ENCODE results near the gene PCDHA13.
"Not testable (repeated sequence)": the region's sequence is repeated elsewhere in the genome, so short reads cannot be mapped to it uniquely, and the experiment has no call there.

PCDHA13 gene

DNA sequence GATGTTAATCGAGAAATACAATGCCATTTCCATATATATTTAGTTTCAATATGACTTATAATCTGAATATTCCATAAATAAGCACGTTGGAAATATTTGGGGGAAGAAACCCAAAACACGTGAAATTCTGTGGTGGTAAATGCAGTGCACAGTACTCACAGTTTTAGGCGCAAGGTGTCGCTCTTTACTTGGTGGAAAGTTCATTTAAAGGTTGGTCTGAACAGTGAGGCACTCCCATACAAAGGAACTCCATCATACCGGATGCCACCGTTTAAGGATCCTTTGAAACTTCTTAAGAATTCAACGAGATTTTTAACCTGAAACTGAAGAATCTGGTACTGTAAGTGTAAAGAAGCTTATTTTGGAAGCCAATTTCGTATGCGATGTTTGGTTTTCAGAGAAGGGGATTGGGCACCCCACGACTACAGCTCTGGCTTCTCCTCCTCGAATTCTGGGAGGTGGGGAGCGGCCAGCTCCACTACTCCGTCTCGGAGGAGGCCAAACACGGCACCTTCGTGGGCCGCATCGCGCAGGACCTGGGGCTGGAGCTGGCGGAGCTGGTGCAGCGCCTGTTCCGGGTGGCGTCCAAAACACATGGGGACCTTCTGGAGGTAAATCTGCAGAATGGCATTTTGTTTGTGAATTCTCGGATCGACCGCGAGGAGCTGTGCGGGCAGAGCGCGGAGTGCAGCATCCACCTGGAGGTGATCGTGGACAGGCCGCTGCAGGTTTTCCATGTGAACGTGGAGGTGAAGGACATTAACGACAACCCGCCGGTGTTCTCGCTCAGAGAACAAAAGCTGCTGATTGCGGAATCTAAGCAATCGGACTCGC is 13.0 kb upstream of the PCDHA13 start, which contains the start of gene PCDHA11:
PCDHA11 (plus strand) TSS at position 237 of the 834 bp plus-strand sequence; CDS start at position 384, 147 bp downstream.
- in situ Hi-C loops (cut with MboI; ENCODE audit: low pct_unique_long_range_greater_than_20kb, low sequenced_read_pairs), result loop anchor here (25.0 kb wide), 1 partner anchor 168 kb away; no protein-coding TSS in a partner anchor
- DNase-seq, result peak; percentile 50

DNA sequence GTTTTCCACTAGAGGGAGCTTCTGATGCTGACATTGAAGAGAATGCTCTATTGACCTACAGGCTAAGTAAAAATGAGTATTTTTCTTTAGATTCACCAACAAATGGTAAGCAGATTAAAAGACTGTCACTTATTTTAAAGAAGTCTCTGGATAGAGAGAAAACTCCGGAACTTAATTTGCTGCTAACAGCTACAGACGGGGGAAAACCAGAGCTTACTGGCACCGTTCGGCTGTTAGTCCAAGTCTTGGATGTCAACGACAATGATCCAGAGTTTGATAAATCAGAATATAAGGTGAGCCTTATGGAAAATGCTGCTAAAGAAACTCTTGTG is 12.4 kb upstream of the PCDHA13 start:
- DNase-seq, result no peak
- in situ Hi-C loops (cut with MboI; ENCODE audit: low pct_unique_long_range_greater_than_20kb, low sequenced_read_pairs), result loop anchor here (25.0 kb wide), 1 partner anchor 168 kb away; no protein-coding TSS in a partner anchor

DNA sequence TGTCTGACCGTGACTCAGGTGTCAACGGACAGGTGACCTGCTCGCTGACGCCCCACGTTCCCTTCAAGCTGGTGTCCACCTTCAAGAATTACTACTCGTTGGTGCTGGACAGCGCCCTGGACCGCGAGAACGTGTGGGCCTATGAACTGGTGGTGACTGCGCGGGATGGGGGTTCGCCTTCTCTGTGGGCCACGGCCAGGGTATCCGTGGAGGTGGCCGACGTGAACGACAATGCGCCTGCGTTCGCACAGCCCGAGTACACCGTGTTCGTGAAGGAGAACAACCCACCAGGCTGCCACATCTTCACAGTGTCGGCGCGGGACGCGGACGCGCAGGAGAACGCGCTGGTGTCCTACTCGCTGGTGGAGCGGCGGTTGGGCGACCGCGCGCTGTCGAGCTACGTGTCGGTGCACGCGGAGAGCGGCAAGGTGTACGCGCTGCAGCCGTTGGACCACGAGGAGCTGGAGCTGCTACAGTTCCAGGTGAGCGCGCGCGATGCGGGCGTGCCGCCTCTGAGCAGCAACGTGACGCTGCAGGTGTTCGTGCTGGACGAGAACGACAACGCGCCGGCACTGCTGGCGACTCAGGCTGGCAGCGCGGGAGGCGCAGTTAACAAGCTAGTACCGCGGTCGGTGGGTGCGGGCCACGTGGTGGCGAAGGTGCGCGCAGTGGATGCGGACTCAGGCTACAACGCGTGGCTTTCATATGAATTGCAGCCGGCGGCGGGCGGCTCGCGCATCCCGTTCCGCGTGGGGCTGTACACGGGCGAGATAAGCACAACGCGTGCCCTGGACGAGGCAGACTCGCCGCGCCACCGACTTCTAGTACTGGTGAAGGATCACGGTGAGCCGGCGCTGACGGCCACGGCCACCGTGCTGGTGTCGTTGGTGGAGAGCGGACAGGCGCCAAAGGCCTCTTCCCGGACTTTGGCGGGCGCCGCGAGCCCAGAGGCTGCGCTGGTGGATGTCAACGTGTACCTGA is 11.4 kb upstream of the PCDHA13 start:
- DNase-seq, result no peak
- in situ Hi-C loops (cut with MboI; ENCODE audit: low pct_unique_long_range_greater_than_20kb, low sequenced_read_pairs), result loop anchor here (25.0 kb wide), 1 partner anchor 167 kb away; no protein-coding TSS in a partner anchor

DNA sequence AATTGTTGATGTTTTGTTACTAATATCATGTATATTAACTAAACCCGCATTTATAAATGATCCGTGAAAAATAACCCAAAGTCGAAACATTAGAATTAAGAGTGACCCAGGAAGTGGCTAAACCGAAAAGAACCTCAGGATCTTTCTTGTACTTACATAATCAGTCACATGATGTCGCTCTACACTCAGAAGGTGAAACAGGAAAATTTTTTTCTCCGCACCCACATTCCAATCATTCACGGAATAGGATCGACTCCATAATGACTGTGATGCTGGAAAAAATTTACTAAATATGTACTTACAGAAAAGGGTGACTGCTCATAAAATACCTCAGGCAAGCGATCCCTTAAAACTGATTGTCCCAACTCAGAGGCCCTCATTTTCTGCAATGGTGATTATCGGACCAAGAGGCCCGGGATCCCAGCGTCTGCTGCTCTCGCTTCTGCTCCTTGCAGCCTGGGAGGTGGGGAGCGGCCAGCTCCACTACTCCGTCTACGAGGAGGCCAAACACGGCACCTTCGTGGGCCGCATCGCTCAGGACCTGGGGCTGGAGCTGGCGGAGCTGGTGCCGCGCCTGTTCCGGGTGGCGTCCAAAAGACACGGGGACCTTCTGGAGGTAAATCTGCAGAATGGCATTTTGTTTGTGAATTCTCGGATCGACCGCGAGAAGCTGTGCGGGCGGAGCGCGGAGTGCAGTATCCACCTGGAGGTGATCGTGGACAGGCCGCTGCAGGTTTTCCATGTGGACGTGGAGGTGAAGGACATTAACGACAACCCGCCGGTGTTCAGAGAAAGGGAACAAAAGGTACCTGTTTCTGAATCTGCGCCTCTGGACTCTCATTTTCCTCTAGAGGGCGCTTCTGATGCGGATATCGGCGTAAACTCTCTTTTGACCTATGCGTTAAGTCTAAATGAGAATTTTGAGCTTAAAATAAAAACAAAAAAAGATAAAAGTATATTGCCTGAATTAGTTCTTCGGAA is 6.5 kb upstream of the PCDHA13 start, which contains the start of gene PCDHA12:
PCDHA12 (plus strand) TSS at position 224 of the 981 bp plus-strand sequence; CDS start at position 389, 165 bp downstream.
- no peak for DNase-seq
- in situ Hi-C loops (cut with MboI; ENCODE audit: low pct_unique_long_range_greater_than_20kb, low sequenced_read_pairs), result no loop called here

GRCh38 chr5:140876541-140877261 is 5.2 kb upstream of the PCDHA13 start:
- DNase-seq; in situ Hi-C loops (cut with MboI; ENCODE audit: low pct_unique_long_range_greater_than_20kb, low sequenced_read_pairs): not testable (repeated sequence)

DNA sequence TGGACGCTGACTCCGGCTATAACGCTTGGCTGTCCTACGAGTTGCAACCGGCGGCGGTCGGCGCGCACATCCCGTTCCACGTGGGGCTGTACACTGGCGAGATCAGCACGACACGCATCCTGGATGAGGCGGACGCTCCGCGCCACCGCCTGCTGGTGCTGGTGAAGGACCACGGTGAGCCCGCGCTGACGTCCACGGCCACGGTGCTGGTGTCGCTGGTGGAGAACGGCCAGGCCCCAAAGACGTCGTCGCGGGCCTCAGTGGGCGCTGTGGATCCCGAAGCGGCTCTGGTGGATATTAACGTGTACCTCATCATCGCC is 4.7 kb upstream of the PCDHA13 start:
- DNase-seq, result no peak
- in situ Hi-C loops (cut with MboI; ENCODE audit: low pct_unique_long_range_greater_than_20kb, low sequenced_read_pairs), result no loop called here

- in situ Hi-C loops (cut with MboI; ENCODE audit: low pct_unique_long_range_greater_than_20kb, low sequenced_read_pairs), result no loop called here
- no peak for DNase-seq
Observed at GRCh38 chr5:140882591-140882899, 621 bp downstream of the PCDHA13 start.

GRCh38 chr5:140883373-140883772 is 1.4 kb downstream of the PCDHA13 start:
- in situ Hi-C loops (cut with MboI; ENCODE audit: low pct_unique_long_range_greater_than_20kb, low sequenced_read_pairs), result no loop called here
- no peak for DNase-seq

- in situ Hi-C loops (cut with MboI; ENCODE audit: low pct_unique_long_range_greater_than_20kb, low sequenced_read_pairs), result no loop called here
- no peak for DNase-seq
Observed at GRCh38 chr5:140883927-140884697, 2.2 kb downstream of the PCDHA13 start.

- in situ Hi-C loops (cut with MboI; ENCODE audit: low pct_unique_long_range_greater_than_20kb, low sequenced_read_pairs), result no loop called here
- DNase-seq, result no peak
Observed at GRCh38 chr5:140916325-140916724, 34.4 kb downstream of the PCDHA13 start.

- DNase-seq, result no peak
- in situ Hi-C loops (cut with MboI; ENCODE audit: low pct_unique_long_range_greater_than_20kb, low sequenced_read_pairs), result no loop called here
Observed at GRCh38 chr5:140923601-140924000, 41.7 kb downstream of the PCDHA13 start.

- DNase-seq, result no peak
Observed at GRCh38 chr5:140925806-140926442, 44.0 kb downstream of the PCDHA13 start, which contains the start of gene PCDHAC1. TSS of gene PCDHAC1 (plus strand) at chr5:140926299. CDS start at chr5:140926893, 594 bp downstream.

DNA sequence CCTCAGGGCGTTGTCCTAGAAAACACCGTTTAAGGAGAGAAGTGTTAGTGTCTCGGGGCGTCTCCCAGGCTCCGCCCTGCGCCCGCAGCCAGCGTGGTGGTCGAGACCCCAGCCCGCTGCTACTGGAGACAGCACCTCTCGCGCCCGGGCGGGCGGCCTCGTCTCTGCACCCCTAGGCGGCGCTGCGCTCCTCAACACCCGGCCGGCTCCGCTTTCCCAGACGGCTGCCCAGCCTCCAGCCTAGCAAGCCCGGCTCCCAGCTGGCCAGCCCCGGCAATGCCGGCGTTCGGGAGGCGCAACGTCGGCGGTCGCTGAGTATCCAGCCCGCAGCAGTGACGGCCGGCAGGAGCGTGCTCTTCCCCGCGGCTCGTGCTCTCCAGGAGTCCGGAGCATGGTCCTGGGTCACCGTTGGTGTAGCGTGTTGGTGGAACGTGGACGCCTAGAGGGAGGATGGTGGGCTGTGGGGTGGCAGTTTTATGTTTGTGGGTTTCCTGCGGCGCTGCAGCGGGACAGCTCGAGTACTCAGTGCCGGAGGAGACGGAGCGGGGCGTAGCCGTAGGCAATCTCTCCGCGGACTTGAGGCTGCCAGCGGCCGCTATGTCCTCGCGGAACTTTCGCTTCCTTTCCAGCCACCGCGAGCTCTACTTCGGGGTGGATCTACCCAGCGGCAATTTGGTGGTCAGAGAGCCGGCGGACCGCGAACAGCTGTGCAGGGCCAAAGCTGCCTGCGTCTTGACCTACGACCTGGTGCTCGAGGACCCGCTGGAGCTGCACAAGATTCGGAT is 44.7 kb downstream of the PCDHA13 start:
- in situ Hi-C loops (cut with MboI; ENCODE audit: low pct_unique_long_range_greater_than_20kb, low sequenced_read_pairs), result no loop called here
- DNase-seq, result peak; percentile 51

More at GRCh38 chr5:140925806-140926442, 44.0 kb downstream of the PCDHA13 start, which contains the start of gene PCDHAC1:
- in situ Hi-C loops (cut with MboI; ENCODE audit: low pct_unique_long_range_greater_than_20kb, low sequenced_read_pairs), result no loop called here

DNA sequence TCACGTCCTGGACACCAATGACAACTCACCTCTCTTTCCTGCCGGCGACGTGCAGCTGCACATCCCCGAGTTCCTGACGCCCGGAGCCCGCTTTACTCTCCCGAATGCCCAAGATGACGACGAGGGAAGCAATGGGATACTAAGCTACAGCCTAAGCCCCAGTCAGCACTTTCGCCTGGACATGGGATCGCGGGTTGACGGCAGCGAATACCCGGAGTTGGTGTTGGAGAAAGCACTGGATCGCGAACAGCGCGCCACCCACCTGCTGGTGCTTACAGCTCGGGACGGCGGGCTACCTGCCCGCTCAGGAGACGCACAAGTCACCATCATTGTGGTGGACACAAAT is 45.3 kb downstream of the PCDHA13 start:
- no peak for DNase-seq
- in situ Hi-C loops (cut with MboI; ENCODE audit: low pct_unique_long_range_greater_than_20kb, low sequenced_read_pairs), result no loop called here
